Breast epithelium (tissue), 3 donors: ENCODE measurements around the gene PIK3CD.

ENCODE experiments used
- POLR2A ChIP-seq: fragments of 450-650 bp; IDR thresholded peaks from one replicate; pipeline ENCODE4 v1.6.1; 2016; ENCODE audit warnings: antibody characterized with exemption, mild to moderate bottlenecking, moderate library complexity
- POLR2AphosphoS5 ChIP-seq, 3 donors: sonication (generic); formaldehyde crosslinking; IDR thresholded peaks; one replicate each; pipeline ENCODE4 v1.6.1; 2017; ENCODE audit warnings: antibody characterized with exemption in 3 of 3
- TF ChIP-seq, protein P1 (sequence below), 3 donors: fragments of 450-650 bp; IDR thresholded peaks; one replicate each; pipeline ENCODE4 v1.5.1; 2016 to 2017; ENCODE audit warnings: antibody characterized with exemption in 3 of 3, mild to moderate bottlenecking in 3 of 3, moderate library complexity in 3 of 3

GRCh38 chr1:9629445-9630201 lies 21.9 kb upstream of the PIK3CD start:
- TF ChIP-seq, protein P1, sequence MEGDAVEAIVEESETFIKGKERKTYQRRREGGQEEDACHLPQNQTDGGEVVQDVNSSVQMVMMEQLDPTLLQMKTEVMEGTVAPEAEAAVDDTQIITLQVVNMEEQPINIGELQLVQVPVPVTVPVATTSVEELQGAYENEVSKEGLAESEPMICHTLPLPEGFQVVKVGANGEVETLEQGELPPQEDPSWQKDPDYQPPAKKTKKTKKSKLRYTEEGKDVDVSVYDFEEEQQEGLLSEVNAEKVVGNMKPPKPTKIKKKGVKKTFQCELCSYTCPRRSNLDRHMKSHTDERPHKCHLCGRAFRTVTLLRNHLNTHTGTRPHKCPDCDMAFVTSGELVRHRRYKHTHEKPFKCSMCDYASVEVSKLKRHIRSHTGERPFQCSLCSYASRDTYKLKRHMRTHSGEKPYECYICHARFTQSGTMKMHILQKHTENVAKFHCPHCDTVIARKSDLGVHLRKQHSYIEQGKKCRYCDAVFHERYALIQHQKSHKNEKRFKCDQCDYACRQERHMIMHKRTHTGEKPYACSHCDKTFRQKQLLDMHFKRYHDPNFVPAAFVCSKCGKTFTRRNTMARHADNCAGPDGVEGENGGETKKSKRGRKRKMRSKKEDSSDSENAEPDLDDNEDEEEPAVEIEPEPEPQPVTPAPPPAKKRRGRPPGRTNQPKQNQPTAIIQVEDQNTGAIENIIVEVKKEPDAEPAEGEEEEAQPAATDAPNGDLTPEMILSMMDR (IDR thresholded peaks at IDR 0.05): no peak
- no peak for TF ChIP-seq POLR2A
- TF ChIP-seq POLR2AphosphoS5 (IDR thresholded peaks at IDR 0.05): no peak
